HepG2 (cell line): ENCODE data around the gene KRTAP10-2. TPM values are rescaled to one million over a fixed set of nuclear protein-coding genes. Genes with fewer than 3 reads are reported as not detected.

Experiments used
- FOSL2 ChIP-seq: sonication (generic); formaldehyde crosslinking; IDR thresholded peaks from 2 replicates; pipeline ENCODE4 v1.4.0; 2020; ENCODE audit warnings: missing genetic modification reagents
- HDAC6 ChIP-seq: fragments of 200-600 bp; sonication (generic); IDR thresholded peaks from 2 replicates; pipeline ENCODE4 v1.7.0; 2017; ENCODE audit warnings: mild to moderate bottlenecking, antibody characterized with exemption, low read length, low read depth
- HNRNPH1 ChIP-seq: fragments of 200-400 bp; formaldehyde crosslinking; optimal IDR thresholded peaks from 2 replicates; pipeline ENCODE3; 2017; ENCODE audit warnings: mild to moderate bottlenecking, low read depth, low read length
- KLF16 ChIP-seq, 2 experiments: sonication (generic) in 1 of 2; formaldehyde crosslinking in 1 of 2; IDR thresholded peaks; 2 replicates each; pipeline versions ENCODE4 v1.6.1 to v1.8.0; 2016 to 2023; ENCODE audit warnings: missing genetic modification reagents in 2 of 2, missing compliant biosample characterization in 1 of 2
- PHF8 ChIP-seq: sonication (generic); formaldehyde crosslinking; IDR thresholded peaks from 2 replicates; pipeline ENCODE4 v1.5.0; 2020; ENCODE audit warnings: missing genetic modification reagents
- RAD51 ChIP-seq: fragments of 450-650 bp; IDR thresholded peaks from 2 replicates; pipeline ENCODE4 v1.6.1; 2016; ENCODE audit warnings: borderline replicate concordance
- SIX1 ChIP-seq: sonication (generic); formaldehyde crosslinking; IDR thresholded peaks from 2 replicates; pipeline ENCODE4 v1.4.0; 2020; ENCODE audit warnings: missing genetic modification reagents, borderline replicate concordance
- STAG1 ChIP-seq: sonication (generic); formaldehyde crosslinking; IDR thresholded peaks from 2 replicates; pipeline ENCODE4 v1.4.0; 2020; ENCODE audit warnings: missing genetic modification reagents
- THAP11 ChIP-seq: IDR thresholded peaks from 2 replicates; pipeline ENCODE4 v1.6.1; 2016; ENCODE audit warnings: missing biosample characterization, missing genetic modification reagents
- ZBTB42 ChIP-seq: sonication (generic); formaldehyde crosslinking; IDR thresholded peaks from 2 replicates; pipeline ENCODE4 v1.5.0; 2020; ENCODE audit warnings: mild to moderate bottlenecking, missing genetic modification reagents
- ZFX ChIP-seq: sonication (generic); formaldehyde crosslinking; IDR thresholded peaks from 2 replicates; pipeline ENCODE4 v1.4.0; 2020; ENCODE audit warnings: mild to moderate bottlenecking, low read depth, missing genetic modification reagents, moderate library complexity
- ZNF274 ChIP-seq: sonication (generic); formaldehyde crosslinking; IDR thresholded peaks from 2 replicates; pipeline ENCODE4 v1.5.1; 2020; ENCODE audit warnings: mild to moderate bottlenecking, missing genetic modification reagents
- ZNF431 ChIP-seq: sonication (generic); formaldehyde crosslinking; IDR thresholded peaks from 2 replicates; pipeline ENCODE4 v1.9.0; 2022; ENCODE audit warnings: missing genetic modification reagents, low read depth, mild to moderate bottlenecking, borderline replicate concordance
- ZNF556 ChIP-seq: sonication (generic); formaldehyde crosslinking; IDR thresholded peaks from 2 replicates; pipeline ENCODE4 v1.4.0; 2020; ENCODE audit warnings: mild to moderate bottlenecking, missing genetic modification reagents, borderline replicate concordance
- ZNF605 ChIP-seq: sonication (generic); formaldehyde crosslinking; IDR thresholded peaks from 2 replicates; pipeline ENCODE4 v1.8.0; 2022; ENCODE audit warnings: mild to moderate bottlenecking, missing genetic modification reagents
- ZNF775 ChIP-seq: sonication (generic); formaldehyde crosslinking; IDR thresholded peaks from 2 replicates; pipeline ENCODE4 v1.4.0; 2020; ENCODE audit warnings: missing genetic modification reagents, mild to moderate bottlenecking, moderate library complexity, borderline replicate concordance
- ZNF790 ChIP-seq: sonication (generic); formaldehyde crosslinking; IDR thresholded peaks from 2 replicates; pipeline ENCODE4 v1.8.0; 2022; ENCODE audit warnings: missing genetic modification reagents, mild to moderate bottlenecking, borderline replicate concordance
- ZSCAN9 ChIP-seq: IDR thresholded peaks from 2 replicates; pipeline ENCODE4 v1.6.1; 2016; ENCODE audit warnings: borderline replicate concordance
- polyA plus RNA-seq, 8 experiments: library from polyadenylated mRNA; depleted of rRNA in 3 of 8; stranded (reverse) in 7 of 8; unstranded in 1 of 8; fragments of >200 nt; fragmentation: Illumina TruSeq in 4 of 8; extraction: Trizol in 4 of 8; gene quantifications; 2 replicates each; pipeline versions ENCODE4 v1.2.1 to v1.2.3, GENCODE V29; 2011 to 2016; ENCODE audit warnings: low read depth in 4 of 8, missing spikeins in 1 of 8, mixed read lengths in 1 of 8; ENCODE audit not compliant: insufficient read depth in 1 of 8
- total RNA-seq, 5 experiments: library from RNA; depleted of rRNA; stranded (reverse); fragments of >200 nt; fragmentation: Illumina TruSeq; extraction: Trizol; gene quantifications; 2 replicates each; pipeline ENCODE4 v1.2.3, GENCODE V29; 2016; ENCODE audit warnings: low read depth in 1 of 5
- TF ChIP-seq, protein P1 (sequence below): sonication (generic); formaldehyde crosslinking; IDR thresholded peaks from 2 replicates; pipeline ENCODE4 v1.4.0; 2020; ENCODE audit warnings: mild to moderate bottlenecking, missing genetic modification reagents, borderline replicate concordance
- TF ChIP-seq, protein P2 (sequence below): sonication (generic); formaldehyde crosslinking; IDR thresholded peaks from 2 replicates; pipeline ENCODE4 v1.4.0; 2020; ENCODE audit warnings: missing genetic modification reagents, mild to moderate bottlenecking, borderline replicate concordance
- TF ChIP-seq, protein P3 (sequence below): IDR thresholded peaks from 2 replicates; pipeline ENCODE4 v1.6.1; 2012; ENCODE audit warnings: low read length, improper control_type of control experiment

The KRTAP10-2 gene
- total and polyA plus RNA-seq, 2 of the 13 experiments (the other 11 are each of a cell fraction or from before 2014, with no cell fraction given), result not detected

DNA sequence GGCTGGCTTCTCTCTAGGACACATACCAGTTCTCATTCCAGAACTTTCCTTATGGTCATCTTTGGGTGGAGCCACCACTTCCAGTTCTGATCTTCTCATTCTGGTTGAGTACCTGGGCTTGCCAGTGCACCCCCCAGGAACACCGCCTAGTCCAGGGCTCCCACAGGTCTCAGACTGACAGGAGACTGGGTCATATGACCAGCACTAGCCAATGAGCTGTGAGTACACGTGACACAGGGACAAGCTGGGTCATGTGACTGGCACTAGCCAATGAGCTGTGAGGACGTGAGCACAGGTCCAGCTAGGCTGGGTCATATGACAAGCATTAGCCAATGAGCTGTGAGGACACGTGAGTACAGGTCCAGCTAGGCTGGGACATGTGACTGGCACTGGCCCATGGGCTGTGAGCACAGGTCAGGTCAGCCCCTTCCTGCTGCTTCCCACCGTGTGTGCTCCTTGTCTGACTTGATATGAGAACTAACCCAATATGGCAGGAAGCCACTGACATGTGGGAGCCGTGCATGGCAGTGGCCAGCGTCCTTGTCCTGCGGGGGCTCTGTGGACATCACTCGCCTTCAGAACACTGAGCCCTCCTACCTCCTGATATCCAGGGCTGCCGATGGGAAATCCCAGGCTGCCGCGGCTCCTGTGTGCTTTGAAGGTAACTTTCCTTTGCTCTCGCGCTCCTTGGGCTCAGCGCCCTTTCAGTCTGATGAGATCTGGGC lies 34.0 kb downstream of the KRTAP10-2 start (continued):
- TF ChIP-seq HDAC6 (no peak), SIX1 (CRISPR knock-in tag) (no peak), PHF8 (CRISPR knock-in tag) (no peak), ZNF274 (CRISPR knock-in tag) (no peak), STAG1 (CRISPR knock-in tag) (no peak), RAD51 (peak; percentile 99), FOSL2 (CRISPR knock-in tag) (peak; percentile 21; the same call in 1 of the 2 replicates), ZNF556 (CRISPR knock-in tag) (0 out of 2 replicates have a peak, but pooled peaks have one; percentile 45), ZNF775 (CRISPR knock-in tag) (no peak), ZNF790 (CRISPR knock-in tag) (no peak), ZSCAN9 (0 out of 2 replicates have a peak, but pooled peaks have one; percentile 21), HNRNPH1 (no peak), ZNF605 (CRISPR knock-in tag) (no peak), ZBTB42 (CRISPR knock-in tag) (no peak), ZNF431 (peak; percentile 14; the same call in 1 of the 2 replicates), KLF16 (CRISPR knock-in tag; IDR thresholded peaks at IDR 0.05) (no peak), THAP11 (CRISPR knock-in tag) (peak; percentile 57), ZFX (0 out of 2 replicates have a peak, but pooled peaks have one; percentile 33)
- TF ChIP-seq, protein P1, sequence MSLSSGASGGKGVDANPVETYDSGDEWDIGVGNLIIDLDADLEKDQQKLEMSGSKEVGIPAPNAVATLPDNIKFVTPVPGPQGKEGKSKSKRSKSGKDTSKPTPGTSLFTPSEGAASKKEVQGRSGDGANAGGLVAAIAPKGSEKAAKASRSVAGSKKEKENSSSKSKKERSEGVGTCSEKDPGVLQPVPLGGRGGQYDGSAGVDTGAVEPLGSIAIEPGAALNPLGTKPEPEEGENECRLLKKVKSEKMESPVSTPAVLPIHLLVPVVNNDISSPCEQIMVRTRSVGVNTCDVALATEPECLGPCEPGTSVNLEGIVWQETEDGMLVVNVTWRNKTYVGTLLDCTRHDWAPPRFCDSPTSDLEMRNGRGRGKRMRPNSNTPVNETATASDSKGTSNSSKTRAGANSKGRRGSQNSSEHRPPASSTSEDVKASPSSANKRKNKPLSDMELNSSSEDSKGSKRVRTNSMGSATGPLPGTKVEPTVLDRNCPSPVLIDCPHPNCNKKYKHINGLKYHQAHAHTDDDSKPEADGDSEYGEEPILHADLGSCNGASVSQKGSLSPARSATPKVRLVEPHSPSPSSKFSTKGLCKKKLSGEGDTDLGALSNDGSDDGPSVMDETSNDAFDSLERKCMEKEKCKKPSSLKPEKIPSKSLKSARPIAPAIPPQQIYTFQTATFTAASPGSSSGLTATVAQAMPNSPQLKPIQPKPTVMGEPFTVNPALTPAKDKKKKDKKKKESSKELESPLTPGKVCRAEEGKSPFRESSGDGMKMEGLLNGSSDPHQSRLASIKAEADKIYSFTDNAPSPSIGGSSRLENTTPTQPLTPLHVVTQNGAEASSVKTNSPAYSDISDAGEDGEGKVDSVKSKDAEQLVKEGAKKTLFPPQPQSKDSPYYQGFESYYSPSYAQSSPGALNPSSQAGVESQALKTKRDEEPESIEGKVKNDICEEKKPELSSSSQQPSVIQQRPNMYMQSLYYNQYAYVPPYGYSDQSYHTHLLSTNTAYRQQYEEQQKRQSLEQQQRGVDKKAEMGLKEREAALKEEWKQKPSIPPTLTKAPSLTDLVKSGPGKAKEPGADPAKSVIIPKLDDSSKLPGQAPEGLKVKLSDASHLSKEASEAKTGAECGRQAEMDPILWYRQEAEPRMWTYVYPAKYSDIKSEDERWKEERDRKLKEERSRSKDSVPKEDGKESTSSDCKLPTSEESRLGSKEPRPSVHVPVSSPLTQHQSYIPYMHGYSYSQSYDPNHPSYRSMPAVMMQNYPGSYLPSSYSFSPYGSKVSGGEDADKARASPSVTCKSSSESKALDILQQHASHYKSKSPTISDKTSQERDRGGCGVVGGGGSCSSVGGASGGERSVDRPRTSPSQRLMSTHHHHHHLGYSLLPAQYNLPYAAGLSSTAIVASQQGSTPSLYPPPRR (CRISPR knock-in tag), result no peak
- TF ChIP-seq, protein P2, sequence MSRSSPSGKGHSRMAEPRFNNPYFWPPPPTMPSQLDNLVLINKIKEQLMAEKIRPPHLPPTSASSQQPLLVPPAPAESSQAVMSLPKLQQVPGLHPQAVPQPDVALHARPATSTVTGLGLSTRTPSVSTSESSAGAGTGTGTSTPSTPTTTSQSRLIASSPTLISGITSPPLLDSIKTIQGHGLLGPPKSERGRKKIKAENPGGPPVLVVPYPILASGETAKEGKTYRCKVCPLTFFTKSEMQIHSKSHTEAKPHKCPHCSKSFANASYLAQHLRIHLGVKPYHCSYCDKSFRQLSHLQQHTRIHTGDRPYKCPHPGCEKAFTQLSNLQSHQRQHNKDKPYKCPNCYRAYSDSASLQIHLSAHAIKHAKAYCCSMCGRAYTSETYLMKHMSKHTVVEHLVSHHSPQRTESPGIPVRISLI, result no peak
- TF ChIP-seq, protein P3, sequence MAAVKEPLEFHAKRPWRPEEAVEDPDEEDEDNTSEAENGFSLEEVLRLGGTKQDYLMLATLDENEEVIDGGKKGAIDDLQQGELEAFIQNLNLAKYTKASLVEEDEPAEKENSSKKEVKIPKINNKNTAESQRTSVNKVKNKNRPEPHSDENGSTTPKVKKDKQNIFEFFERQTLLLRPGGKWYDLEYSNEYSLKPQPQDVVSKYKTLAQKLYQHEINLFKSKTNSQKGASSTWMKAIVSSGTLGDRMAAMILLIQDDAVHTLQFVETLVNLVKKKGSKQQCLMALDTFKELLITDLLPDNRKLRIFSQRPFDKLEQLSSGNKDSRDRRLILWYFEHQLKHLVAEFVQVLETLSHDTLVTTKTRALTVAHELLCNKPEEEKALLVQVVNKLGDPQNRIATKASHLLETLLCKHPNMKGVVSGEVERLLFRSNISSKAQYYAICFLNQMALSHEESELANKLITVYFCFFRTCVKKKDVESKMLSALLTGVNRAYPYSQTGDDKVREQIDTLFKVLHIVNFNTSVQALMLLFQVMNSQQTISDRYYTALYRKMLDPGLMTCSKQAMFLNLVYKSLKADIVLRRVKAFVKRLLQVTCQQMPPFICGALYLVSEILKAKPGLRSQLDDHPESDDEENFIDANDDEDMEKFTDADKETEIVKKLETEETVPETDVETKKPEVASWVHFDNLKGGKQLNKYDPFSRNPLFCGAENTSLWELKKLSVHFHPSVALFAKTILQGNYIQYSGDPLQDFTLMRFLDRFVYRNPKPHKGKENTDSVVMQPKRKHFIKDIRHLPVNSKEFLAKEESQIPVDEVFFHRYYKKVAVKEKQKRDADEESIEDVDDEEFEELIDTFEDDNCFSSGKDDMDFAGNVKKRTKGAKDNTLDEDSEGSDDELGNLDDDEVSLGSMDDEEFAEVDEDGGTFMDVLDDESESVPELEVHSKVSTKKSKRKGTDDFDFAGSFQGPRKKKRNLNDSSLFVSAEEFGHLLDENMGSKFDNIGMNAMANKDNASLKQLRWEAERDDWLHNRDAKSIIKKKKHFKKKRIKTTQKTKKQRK, result no peak
